HepG2 (cell line): ENCODE data around the gene SYTL3. TPM values are rescaled to one million over a fixed set of nuclear protein-coding genes. Genes with fewer than 3 reads are reported as not detected.

Source experiments
- ATAC-seq: fragments of 200-7000 bp; cut with Tn5 transposase; 3 replicates; pipeline ENCODE4 v1.9.1; 2020; ENCODE audit warnings: mild to moderate bottlenecking, moderate library complexity
- BruUV-seq: library from RNA; stranded (reverse); fragments of 400-500 nt; replicated peaks from 2 replicates; lab custom pipeline; 2021; lab: Mats Ljungman, UMichigan
- CTCF ChIA-PET: fragments of 300-600 bp; formaldehyde crosslinking; extraction: SDS; loops from one replicate; lab custom pipeline; 2021; ENCODE audit warnings: low total read pairs, inconsistent platforms, low intra/inter-chr PET ratio; lab: Yijun Ruan, JAX
- POLR2A ChIA-PET: fragments of 350-600 bp; sonication (Branson Sonifier 250); formaldehyde crosslinking; loops from one replicate; lab custom pipeline; 2020; ENCODE audit warnings: antibody characterized with exemption, inconsistent platforms; lab: Yijun Ruan, JAX
- DNase-seq: peaks from one replicate; pipeline ENCODE4 v3.0.0-alpha.2; 2015; ENCODE audit warnings: low spot score
- FAIRE-seq: peaks from 3 replicates; lab custom pipeline; 2011; peaks lifted over from hg19 to GRCh38; lab: Jason Lieb, UNC
- H2AFZ ChIP-seq: one replicate; pipeline ENCODE4 v1.6.1; 2011; ENCODE audit warnings: low read length, inconsistent platforms
- H3K27ac ChIP-seq: fragments of 300-600 bp; 3 replicates; pipeline ENCODE4 v1.8.0; 2011; ENCODE audit warnings: mixed run types, mild to moderate bottlenecking, mixed read lengths, low read length, inconsistent platforms; ENCODE audit not compliant: insufficient read depth; ENCODE audit errors: extremely low read length
- H3K27me3 ChIP-seq, 2 experiments: fragments of 200-600 bp in 1 of 2; 2 replicates in 1 of 2; 3 replicates in 1 of 2; pipeline versions ENCODE4 v1.6.0 to v1.8.0; 2011; ENCODE audit warnings: low read length in 2 of 2, mild to moderate bottlenecking in 2 of 2, moderate library complexity in 2 of 2, inconsistent platforms in 1 of 2; ENCODE audit not compliant: insufficient read depth in 2 of 2, control insufficient read depth in 1 of 2
- H3K36me3 ChIP-seq, 2 experiments: fragments of 200-600 bp in 1 of 2; replicated peaks in 1 of 2; 2 replicates in 1 of 2; 3 replicates in 1 of 2; pipeline versions ENCODE4 v1.5.1 to v1.8.0; 2011; ENCODE audit warnings: low read length in 2 of 2, inconsistent platforms in 1 of 2; ENCODE audit not compliant: insufficient read depth in 2 of 2, control insufficient read depth in 1 of 2
- H3K4me1 ChIP-seq: 2 replicates; pipeline ENCODE4 v1.5.1; 2012; ENCODE audit warnings: low read length, inconsistent platforms; ENCODE audit not compliant: insufficient read depth
- H3K4me2 ChIP-seq: 2 replicates; pipeline ENCODE4 v1.6.0; 2011; ENCODE audit warnings: low read depth, low read length, inconsistent platforms
- H3K4me3 ChIP-seq, 3 experiments: fragments of 200-600 bp in 1 of 3; sonication (generic), shearing (Covaris generic) in 1 of 3; replicated peaks in 1 of 3; 2 replicates each; pipeline ENCODE4 v1.5.1; 2011 to 2016; ENCODE audit warnings: low read length in 3 of 3, inconsistent platforms in 2 of 3, low read depth in 2 of 3, mild to moderate bottlenecking in 2 of 3, control low read depth in 1 of 3, mixed read lengths in 1 of 3; ENCODE audit not compliant: insufficient read depth in 1 of 3
- H3K79me2 ChIP-seq: one replicate; pipeline ENCODE4 v1.6.1; 2011; ENCODE audit warnings: low read length, inconsistent platforms; ENCODE audit not compliant: insufficient read depth
- H3K9ac ChIP-seq: 2 replicates; pipeline ENCODE4 v1.6.0; 2011; ENCODE audit warnings: mild to moderate bottlenecking, low read depth, low read length, inconsistent platforms; ENCODE audit not compliant: insufficient read depth
- H3K9me3 ChIP-seq: 2 replicates; pipeline ENCODE4 v1.5.1; 2012; ENCODE audit warnings: mild to moderate bottlenecking, low read length
- H4K20me1 ChIP-seq: 2 replicates; pipeline ENCODE4 v1.6.0; 2011; ENCODE audit warnings: inconsistent platforms, mild to moderate bottlenecking, low read length, moderate library complexity; ENCODE audit not compliant: insufficient read depth
- AGO2 ChIP-seq: fragments of 200-400 bp; formaldehyde crosslinking; optimal IDR thresholded peaks from 2 replicates; pipeline ENCODE3; 2017; ENCODE audit warnings: mild to moderate bottlenecking, low read depth, low read length, moderate library complexity
- KDM2A ChIP-seq: sonication (generic); formaldehyde crosslinking; IDR thresholded peaks from 2 replicates; pipeline ENCODE4 v1.4.0; 2020; ENCODE audit warnings: low read depth, missing genetic modification reagents, borderline replicate concordance
- MIER3 ChIP-seq: IDR thresholded peaks from 2 replicates; pipeline ENCODE4 v1.6.1; 2016; ENCODE audit warnings: missing compliant biosample characterization, borderline replicate concordance
- NR1H2 ChIP-seq: sonication (generic); formaldehyde crosslinking; IDR thresholded peaks from 2 replicates; pipeline ENCODE4 v1.8.1; 2022; ENCODE audit warnings: low read depth, missing genetic modification reagents, borderline replicate concordance
- POLR2G ChIP-seq: fragments of 200-400 bp; formaldehyde crosslinking; IDR thresholded peaks from 2 replicates; pipeline ENCODE4 v1.6.1; 2018; ENCODE audit warnings: mild to moderate bottlenecking, low read depth, low read length, moderate library complexity
- RAD51 ChIP-seq: fragments of 450-650 bp; IDR thresholded peaks from 2 replicates; pipeline ENCODE4 v1.6.1; 2016; ENCODE audit warnings: borderline replicate concordance
- RBM22 ChIP-seq: fragments of 200-400 bp; formaldehyde crosslinking; optimal IDR thresholded peaks from 2 replicates; pipeline ENCODE3; 2017; ENCODE audit warnings: mild to moderate bottlenecking, low read length, moderate library complexity
- ZNF576 ChIP-seq: sonication (generic); formaldehyde crosslinking; IDR thresholded peaks from 2 replicates; pipeline ENCODE4 v1.4.0; 2020; ENCODE audit warnings: mild to moderate bottlenecking, missing genetic modification reagents
- WGBS: methylation state at CpG from one replicate; pipeline ENCODE4 v1.1.6; 2017; ENCODE audit warnings: low lambda C conversion rate; 5-methylcytosine and 5-hydroxymethylcytosine counted together
- in situ Hi-C: cut with HindIII; loops from 2 replicates; pipeline ENCODE4 v1.10.0; 2017; ENCODE audit warnings: low pct_unique_long_range_greater_than_20kb; ENCODE audit not compliant: extremely low pct_ligation_motif_present
- intact Hi-C: fragments of 100-400 bp; cut with micrococcal nuclease; formaldehyde crosslinking; loops from one replicate; pipeline ENCODE4 v1.10.0; 2022; ENCODE audit not compliant: unreplicated experiment
- polyA plus RNA-seq, 8 experiments: library from polyadenylated mRNA; depleted of rRNA in 3 of 8; stranded (reverse) in 7 of 8; unstranded in 1 of 8; fragments of >200 nt; fragmentation: Illumina TruSeq in 4 of 8; extraction: Trizol in 4 of 8; gene quantifications; 2 replicates each; pipeline versions ENCODE4 v1.2.1 to v1.2.3, GENCODE V29; 2011 to 2016; ENCODE audit warnings: low read depth in 4 of 8, missing spikeins in 1 of 8, mixed read lengths in 1 of 8; ENCODE audit not compliant: insufficient read depth in 1 of 8
- total RNA-seq, 5 experiments: library from RNA; depleted of rRNA; stranded (reverse); fragments of >200 nt; fragmentation: Illumina TruSeq; extraction: Trizol; gene quantifications; 2 replicates each; pipeline ENCODE4 v1.2.3, GENCODE V29; 2016; ENCODE audit warnings: low read depth in 1 of 5

Gene SYTL3
- total and polyA plus RNA-seq, 2 of the 13 experiments (the other 11 are each of a cell fraction or from before 2014, with no cell fraction given): 0.11 to 0.28 TPM

- Histone ChIP-seq H3K27ac (no peak overlapping the region), H3K79me2 (no peaks in the 10 kb centered on the region), H3K4me3 (no peak overlapping the region), H3K4me1 (no peaks in the 10 kb centered on the region), H3K4me2 (no peak overlapping the region), H2AFZ (no peak overlapping the region), H4K20me1 (no peaks in the 10 kb centered on the region), H3K36me3 (peaks cover 14 to 32% of the 10 kb centered on the region in 2 experiments; a peak in 4 of 5 replicates), H3K9me3 (no peaks in the 10 kb centered on the region), H3K9ac (no peak overlapping the region), H3K27me3 (no peaks in the 10 kb centered on the region)
- in situ Hi-C loops (no loop called here), intact Hi-C loops (no loop called here)
- CTCF ChIA-PET: no interaction called here
- FAIRE-seq (no peak), DNase-seq (no peak), ATAC-seq (no peak)
- 82% methylated on average over 11 of the region's 11 CpGs for WGBS
- POLR2A ChIA-PET: no interaction called here
- TF ChIP-seq NR1H2 (CRISPR knock-in tag) (no peak), RBM22 (peak; percentile 15)
- no TSS peak for BruUV-seq
Observed at GRCh38 chr6:158763434-158764182, 113.8 kb downstream of the SYTL3 start.

- no peak for TF ChIP-seq ZNF576 (CRISPR knock-in tag)
- TF ChIP-seq MIER3 (CRISPR knock-in tag): no peak
- peak; percentile 39 for TF ChIP-seq AGO2
- TF ChIP-seq RAD51: no peak
- peak; percentile 22; the same call in 1 of the 2 replicates for TF ChIP-seq KDM2A
- peak; percentile 28; the same call in 1 of the 2 replicates for TF ChIP-seq POLR2G
- ChIA-PET CTCF (no interaction called here), POLR2A (no interaction called here)
- Histone ChIP-seq H3K79me2 (no peaks in the 10 kb centered on the region), H3K27me3 (no peaks in the 10 kb centered on the region), H3K4me1 (no peaks in the 10 kb centered on the region), H3K36me3 (peaks cover 21 to 39% of the 10 kb centered on the region in 2 experiments), H3K4me3 (no peak overlapping the region), H3K9me3 (no peaks in the 10 kb centered on the region), H3K9ac (no peak overlapping the region), H4K20me1 (no peaks in the 10 kb centered on the region), H2AFZ (no peak overlapping the region), H3K27ac (no peak overlapping the region), H3K4me2 (no peak overlapping the region)
- intact Hi-C loops (no loop called here), in situ Hi-C loops (no loop called here)
- no peak for FAIRE-seq
- WGBS: 93% methylated on average over 13 of the region's 14 CpGs
- no TSS peak for BruUV-seq
- DNase-seq: no peak
- ATAC-seq: no peak
Observed at GRCh38 chr6:158764183-158764849, 114.5 kb downstream of the SYTL3 start.
